Measurements from ENCODE around the gene GABRR2. TPM values are rescaled to one million over a fixed set of nuclear protein-coding genes. Genes with fewer than 3 reads are reported as not detected.

Gene GABRR2
- total and polyA plus RNA-seq, 8 donors, result 0.67 to 4.8 (median 1.3) TPM

GRCh38 chr6:89359561-89359960 lies 44.5 kb upstream of the GABRR2 start:
- no peak for DNase-seq
- no peak for TF ChIP-seq CTCF (IDR thresholded peaks at IDR 0.05)
- H3K36me3 ChIP-seq, result no peaks in the 10 kb centered on the region
- H3K27me3 ChIP-seq, result no peaks in the 10 kb centered on the region
- H3K4me1 ChIP-seq, result peaks cover 0 to 16% of the 10 kb centered on the region in 2 donors
- no peak overlapping the region for H3K27ac ChIP-seq
- intact Hi-C loops (cut with DNase I), result no loop called here
- H3K9me3 ChIP-seq, result no peaks in the 10 kb centered on the region
- H3K4me3 ChIP-seq, result no peak overlapping the region
- ATAC-seq, result no peak

GRCh38 chr6:89357390-89357789 lies 42.3 kb upstream of the GABRR2 start:
- no peak for ATAC-seq
- no peak for TF ChIP-seq CTCF (IDR thresholded peaks at IDR 0.05)
- H3K4me3 ChIP-seq, result peak overlapping the region in 1 of 2 donors; percentile 12
- H3K9me3 ChIP-seq, result no peaks in the 10 kb centered on the region
- DNase-seq, result no peak
- H3K4me1 ChIP-seq, result peaks cover 0 to 23% of the 10 kb centered on the region in 2 donors
- intact Hi-C loops (cut with DNase I), result no loop called here
- H3K27ac ChIP-seq, result peak overlapping the region in 1 of 2 donors; percentile 42
- H3K36me3 ChIP-seq, result no peaks in the 10 kb centered on the region
- no peaks in the 10 kb centered on the region for H3K27me3 ChIP-seq

GRCh38 chr6:89356642-89357170 lies 41.6 kb upstream of the GABRR2 start:
- no peak for TF ChIP-seq CTCF (IDR thresholded peaks at IDR 0.05)
- intact Hi-C loops (cut with DNase I), result no loop called here

GRCh38 chr6:89355511-89356194 lies 40.6 kb upstream of the GABRR2 start:
- intact Hi-C loops (cut with DNase I), result no loop called here
- DNase-seq (no peak), ATAC-seq (no peak)
- H3K27ac ChIP-seq, result no peak overlapping the region
- TF ChIP-seq CTCF (IDR thresholded peaks at IDR 0.05), result no peak
- peaks cover 2 to 28% of the 10 kb centered on the region in 2 donors for H3K4me1 ChIP-seq
- no peaks in the 10 kb centered on the region for H3K36me3 ChIP-seq
- no peak overlapping the region for H3K4me3 ChIP-seq
- H3K9me3 ChIP-seq, result no peaks in the 10 kb centered on the region
- H3K27me3 ChIP-seq, result no peaks in the 10 kb centered on the region

More at GRCh38 chr6:89356642-89357170, 41.6 kb upstream of the GABRR2 start:
- ATAC-seq (no peak), DNase-seq (no peak)
- no peak overlapping the region for H3K4me3 ChIP-seq
- no peaks in the 10 kb centered on the region for H3K27me3 ChIP-seq
- peaks cover 0 to 23% of the 10 kb centered on the region in 2 donors for H3K4me1 ChIP-seq
- no peaks in the 10 kb centered on the region for H3K9me3 ChIP-seq
- no peaks in the 10 kb centered on the region for H3K36me3 ChIP-seq
- no peak overlapping the region for H3K27ac ChIP-seq

- Histone ChIP-seq H3K36me3 (no peaks in the 10 kb centered on the region), H3K4me1 (peaks cover 13 to 39% of the 10 kb centered on the region in 2 donors), H3K4me3 (peak overlapping the region in 1 of 2 donors; percentile 91), H3K27me3 (no peaks in the 10 kb centered on the region), H3K9me3 (no peaks in the 10 kb centered on the region), H3K27ac (peak overlapping the region in 1 of 2 donors; percentile 99)
- no peak for ATAC-seq
- intact Hi-C loops (cut with DNase I), result no loop called here
- TF ChIP-seq CTCF (IDR thresholded peaks at IDR 0.05), result no peak
- DNase-seq, result no peak
Measured at GRCh38 chr6:89353702-89354392, 38.7 kb upstream of the GABRR2 start.
